ENCODE results near the gene DAPK2.

Gene DAPK2

GRCh38 chr15:63991706-63992105 lies 54.6 kb downstream of the DAPK2 start:
- no peak overlapping the region for H3K9ac ChIP-seq (ENCODE audit: low read depth, low read length)
- no peaks in the 10 kb centered on the region for H3K9me3 ChIP-seq (replicated peaks; ENCODE audit: low read length)
- H3K4me1 ChIP-seq (ENCODE audit: control insufficient read depth, insufficient read depth, low read length) = no peaks in the 10 kb centered on the region
- no peaks in the 10 kb centered on the region for H3K36me3 ChIP-seq (ENCODE audit: insufficient read depth, low read length)
- no peak overlapping the region for H3K4me2 ChIP-seq (ENCODE audit: low read length)
- H3K27me3 ChIP-seq (ENCODE audit: control insufficient read depth, insufficient read depth, low read length) = no peaks in the 10 kb centered on the region
- no peak overlapping the region for H3K4me3 ChIP-seq (ENCODE audit: low read length)

GRCh38 chr15:63990454-63990853 lies 55.8 kb downstream of the DAPK2 start:
- Histone ChIP-seq H3K4me1 (ENCODE audit: control insufficient read depth, insufficient read depth, low read length) (peaks cover 6% of the 10 kb centered on the region), H3K36me3 (ENCODE audit: insufficient read depth, low read length) (no peaks in the 10 kb centered on the region), H3K9me3 (replicated peaks; ENCODE audit: low read length) (no peaks in the 10 kb centered on the region), H3K4me3 (ENCODE audit: low read length) (no peak overlapping the region), H3K4me2 (ENCODE audit: low read length) (no peak overlapping the region), H3K9ac (ENCODE audit: low read depth, low read length) (no peak overlapping the region), H3K27me3 (ENCODE audit: control insufficient read depth, insufficient read depth, low read length) (no peaks in the 10 kb centered on the region)

GRCh38 chr15:63987796-63988378 lies 58.4 kb downstream of the DAPK2 start:
- Histone ChIP-seq H3K4me1 (ENCODE audit: control insufficient read depth, insufficient read depth, low read length) (peaks cover 8% of the 10 kb centered on the region), H3K4me3 (ENCODE audit: low read length) (no peak overlapping the region), H3K9ac (ENCODE audit: low read depth, low read length) (no peak overlapping the region), H3K4me2 (ENCODE audit: low read length) (no peak overlapping the region), H3K9me3 (replicated peaks; ENCODE audit: low read length) (no peaks in the 10 kb centered on the region), H3K36me3 (ENCODE audit: insufficient read depth, low read length) (no peaks in the 10 kb centered on the region), H3K27me3 (ENCODE audit: control insufficient read depth, insufficient read depth, low read length) (peaks cover 2% of the 10 kb centered on the region)

GRCh38 chr15:63986751-63987341 lies 59.4 kb downstream of the DAPK2 start:
- no peak overlapping the region for H3K9ac ChIP-seq (ENCODE audit: low read depth, low read length)
- H3K27me3 ChIP-seq (ENCODE audit: control insufficient read depth, insufficient read depth, low read length) = peaks cover 2% of the 10 kb centered on the region
- H3K36me3 ChIP-seq (ENCODE audit: insufficient read depth, low read length) = no peaks in the 10 kb centered on the region
- no peak overlapping the region for H3K4me2 ChIP-seq (ENCODE audit: low read length)
- H3K9me3 ChIP-seq (replicated peaks; ENCODE audit: low read length) = no peaks in the 10 kb centered on the region
- H3K4me3 ChIP-seq (ENCODE audit: low read length) = no peak overlapping the region
- H3K4me1 ChIP-seq (ENCODE audit: control insufficient read depth, insufficient read depth, low read length) = peaks cover 8% of the 10 kb centered on the region

GRCh38 chr15:63986185-63986680 lies 60.1 kb downstream of the DAPK2 start:
- no peaks in the 10 kb centered on the region for H3K9me3 ChIP-seq (replicated peaks; ENCODE audit: low read length)
- no peak overlapping the region for H3K9ac ChIP-seq (ENCODE audit: low read depth, low read length)
- H3K4me1 ChIP-seq (ENCODE audit: control insufficient read depth, insufficient read depth, low read length) = peaks cover 8% of the 10 kb centered on the region
- no peak overlapping the region for H3K4me2 ChIP-seq (ENCODE audit: low read length)
- H3K36me3 ChIP-seq (ENCODE audit: insufficient read depth, low read length) = no peaks in the 10 kb centered on the region
- H3K27me3 ChIP-seq (ENCODE audit: control insufficient read depth, insufficient read depth, low read length) = peaks cover 2% of the 10 kb centered on the region
- H3K4me3 ChIP-seq (ENCODE audit: low read length) = no peak overlapping the region

- H3K27me3 ChIP-seq (ENCODE audit: control insufficient read depth, insufficient read depth, low read length) = peaks cover 2% of the 10 kb centered on the region
- H3K9me3 ChIP-seq (replicated peaks; ENCODE audit: low read length) = no peaks in the 10 kb centered on the region
- no peaks in the 10 kb centered on the region for H3K36me3 ChIP-seq (ENCODE audit: insufficient read depth, low read length)
- H3K4me3 ChIP-seq (ENCODE audit: low read length) = no peak overlapping the region
- peaks cover 8% of the 10 kb centered on the region for H3K4me1 ChIP-seq (ENCODE audit: control insufficient read depth, insufficient read depth, low read length)
- no peak overlapping the region for H3K9ac ChIP-seq (ENCODE audit: low read depth, low read length)
- H3K4me2 ChIP-seq (ENCODE audit: low read length) = no peak overlapping the region
These were observed 60.8 kb downstream of the DAPK2 start for GRCh38 chr15:63985221-63986184.

- Histone ChIP-seq H3K27me3 (ENCODE audit: control insufficient read depth, insufficient read depth, low read length) (peaks cover 2% of the 10 kb centered on the region), H3K4me1 (ENCODE audit: control insufficient read depth, insufficient read depth, low read length) (peaks cover 8% of the 10 kb centered on the region), H3K9ac (ENCODE audit: low read depth, low read length) (no peak overlapping the region), H3K9me3 (replicated peaks; ENCODE audit: low read length) (no peaks in the 10 kb centered on the region), H3K36me3 (ENCODE audit: insufficient read depth, low read length) (no peaks in the 10 kb centered on the region), H3K4me3 (ENCODE audit: low read length) (no peak overlapping the region), H3K4me2 (ENCODE audit: low read length) (no peak overlapping the region)
These were observed 62.0 kb downstream of the DAPK2 start for GRCh38 chr15:63984331-63984730.

GRCh38 chr15:63983061-63983711 lies 63.1 kb downstream of the DAPK2 start:
- Histone ChIP-seq H3K4me3 (ENCODE audit: low read length) (no peak overlapping the region), H3K4me1 (ENCODE audit: control insufficient read depth, insufficient read depth, low read length) (peaks cover 8% of the 10 kb centered on the region), H3K4me2 (ENCODE audit: low read length) (no peak overlapping the region), H3K9me3 (replicated peaks; ENCODE audit: low read length) (no peaks in the 10 kb centered on the region), H3K9ac (ENCODE audit: low read depth, low read length) (no peak overlapping the region), H3K27me3 (ENCODE audit: control insufficient read depth, insufficient read depth, low read length) (peaks cover 2% of the 10 kb centered on the region), H3K36me3 (ENCODE audit: insufficient read depth, low read length) (no peaks in the 10 kb centered on the region)

GRCh38 chr15:63982381-63982854 lies 63.9 kb downstream of the DAPK2 start:
- Histone ChIP-seq H3K4me2 (ENCODE audit: low read length) (no peak overlapping the region), H3K4me1 (ENCODE audit: control insufficient read depth, insufficient read depth, low read length) (peaks cover 8% of the 10 kb centered on the region), H3K4me3 (ENCODE audit: low read length) (no peak overlapping the region), H3K36me3 (ENCODE audit: insufficient read depth, low read length) (no peaks in the 10 kb centered on the region), H3K27me3 (ENCODE audit: control insufficient read depth, insufficient read depth, low read length) (peaks cover 2% of the 10 kb centered on the region), H3K9me3 (replicated peaks; ENCODE audit: low read length) (no peaks in the 10 kb centered on the region), H3K9ac (ENCODE audit: low read depth, low read length) (no peak overlapping the region)

GRCh38 chr15:63981596-63982320 lies 64.5 kb downstream of the DAPK2 start:
- Histone ChIP-seq H3K27me3 (ENCODE audit: control insufficient read depth, insufficient read depth, low read length) (peaks cover 2% of the 10 kb centered on the region), H3K36me3 (ENCODE audit: insufficient read depth, low read length) (no peaks in the 10 kb centered on the region), H3K9me3 (replicated peaks; ENCODE audit: low read length) (no peaks in the 10 kb centered on the region), H3K4me1 (ENCODE audit: control insufficient read depth, insufficient read depth, low read length) (peaks cover 8% of the 10 kb centered on the region), H3K4me2 (ENCODE audit: low read length) (no peak overlapping the region), H3K9ac (ENCODE audit: low read depth, low read length) (no peak overlapping the region), H3K4me3 (ENCODE audit: low read length) (no peak overlapping the region)

Data from skeletal muscle satellite cell (primary cell).